Spinal cord (tissue), 10 donors: Measurements from ENCODE around the gene GRM7. TPM values are rescaled to one million over a fixed set of nuclear protein-coding genes. Genes with fewer than 3 reads are reported as not detected.

Experiments
- DNase-seq, 6 donors: peaks; one replicate each; pipeline versions ENCODE4 v3.0.0 to v3.0.0-alpha.2; 2013 to 2015; ENCODE audit warnings: low spot score in 6 of 6, low read depth in 4 of 6
- H3K27ac ChIP-seq: one replicate; pipeline ENCODE4 v1.5.1; 2013; ENCODE audit warnings: low read depth, low read length, control low read depth
- H3K27me3 ChIP-seq: one replicate; pipeline ENCODE4 v1.6.1; 2013; ENCODE audit warnings: low read length; ENCODE audit not compliant: control insufficient read depth, insufficient read depth
- H3K36me3 ChIP-seq: one replicate; pipeline ENCODE4 v1.6.1; 2013; ENCODE audit warnings: low read length; ENCODE audit not compliant: control insufficient read depth, insufficient read depth
- H3K4me1 ChIP-seq: one replicate; pipeline ENCODE4 v1.6.1; 2013; ENCODE audit warnings: low read length; ENCODE audit not compliant: control insufficient read depth, insufficient read depth
- H3K4me3 ChIP-seq: one replicate; pipeline ENCODE4 v1.5.1; 2013; ENCODE audit warnings: low read depth, low read length, control low read depth
- H3K9me3 ChIP-seq: one replicate; pipeline ENCODE4 v1.6.1; 2013; ENCODE audit warnings: low read length; ENCODE audit not compliant: control insufficient read depth, insufficient read depth
- WGBS: methylation state at CpG from one replicate; pipeline ENCODE4 v1.1.5; 2013; ENCODE audit warnings: missing lambda C conversion rate; ENCODE audit not compliant: insufficient coverage; 5-methylcytosine and 5-hydroxymethylcytosine counted together
- polyA plus RNA-seq, 2 donors: library from polyadenylated mRNA; unstranded; fragments of 120-200 nt; gene quantifications; one replicate each; pipeline ENCODE4 v1.2.1, GENCODE V29; 2013; ENCODE audit not compliant: insufficient read length in 2 of 2
- total RNA-seq, 2 donors: library from RNA; depleted of rRNA in 1 of 2; stranded (reverse); fragments of 120-200 nt in 1 of 2; fragments of >200 nt in 1 of 2; gene quantifications; one replicate each; pipeline versions ENCODE4 v1.2.3 to v1.2.4, GENCODE V29; 2013 to 2014
- donor health status: healthy.

The GRM7 gene
- total and polyA plus RNA-seq, 4 donors, result 9.6 to 37.0 (median 30.3) TPM

DNA sequence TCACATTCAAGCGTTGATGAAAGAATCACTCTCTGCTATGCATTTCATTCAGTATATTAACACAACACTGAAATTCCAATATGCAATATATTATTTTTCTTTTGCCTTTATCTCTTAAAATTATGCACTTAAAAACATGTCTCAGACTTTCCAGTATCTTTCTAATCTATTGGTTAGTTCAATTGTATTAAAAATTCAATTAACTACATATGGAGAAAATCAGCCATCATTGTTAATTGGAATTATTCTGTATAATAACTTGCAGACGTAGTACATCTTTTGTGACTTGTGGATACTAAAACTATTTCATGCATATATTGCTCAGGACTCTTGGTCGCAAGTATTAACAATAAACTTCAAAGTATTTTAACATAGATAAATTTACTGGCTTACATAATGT lies 715.6 kb downstream of the GRM7 start:
- Histone ChIP-seq H3K9me3 (no peaks in the 10 kb centered on the region), H3K27me3 (no peaks in the 10 kb centered on the region), H3K36me3 (no peaks in the 10 kb centered on the region), H3K4me1 (no peaks in the 10 kb centered on the region), H3K4me3 (no peak overlapping the region), H3K27ac (no peak overlapping the region)
- WGBS, result no CpG with 5 or more reads among the region's 3 CpGs
- no peak for DNase-seq

- Histone ChIP-seq H3K4me3 (no peak overlapping the region), H3K36me3 (no peaks in the 10 kb centered on the region), H3K27ac (no peak overlapping the region), H3K4me1 (no peaks in the 10 kb centered on the region), H3K27me3 (no peaks in the 10 kb centered on the region), H3K9me3 (no peaks in the 10 kb centered on the region)
- no peak for DNase-seq
- no CpG with 5 or more reads among the region's 1 CpG for WGBS
These were observed 716.6 kb downstream of the GRM7 start for GRCh38 chr3:7577513-7577912.

- H3K9me3 ChIP-seq, result no peaks in the 10 kb centered on the region
- no peaks in the 10 kb centered on the region for H3K36me3 ChIP-seq
- no peaks in the 10 kb centered on the region for H3K4me1 ChIP-seq
- DNase-seq, result no peak
- H3K27ac ChIP-seq, result no peak overlapping the region
- no CpG with 5 or more reads among the region's 1 CpG for WGBS
- no peak overlapping the region for H3K4me3 ChIP-seq
- no peaks in the 10 kb centered on the region for H3K27me3 ChIP-seq
These were observed 720.9 kb downstream of the GRM7 start for GRCh38 chr3:7581831-7582230.

GRCh38 chr3:7585052-7585451 lies 724.1 kb downstream of the GRM7 start:
- Histone ChIP-seq H3K27me3 (no peaks in the 10 kb centered on the region), H3K27ac (no peak overlapping the region), H3K36me3 (no peaks in the 10 kb centered on the region), H3K4me1 (no peaks in the 10 kb centered on the region), H3K9me3 (no peaks in the 10 kb centered on the region), H3K4me3 (no peak overlapping the region)
- peak in 1 of 6 donors; percentile 23 for DNase-seq
- WGBS, result 57% methylated on average over 1 of the region's 3 CpGs

DNA sequence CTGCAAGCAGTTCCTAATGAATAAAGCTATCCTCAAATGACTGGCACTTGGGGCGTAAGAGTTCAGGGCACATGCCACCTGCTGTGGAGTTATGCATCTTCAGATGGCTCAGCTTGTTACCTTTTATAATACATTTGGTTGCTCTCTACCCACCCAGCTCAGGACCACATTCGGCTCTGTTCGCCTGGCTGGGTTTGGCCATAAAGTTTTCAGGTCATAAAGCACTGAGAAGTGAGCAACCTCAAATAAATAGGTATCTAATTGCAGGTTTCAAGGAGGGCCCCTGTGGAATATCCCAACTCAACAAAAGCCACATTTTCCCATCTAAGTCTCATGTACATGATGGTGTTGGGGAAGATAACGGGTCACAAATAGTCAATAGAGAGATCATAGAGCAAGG lies 727.3 kb downstream of the GRM7 start:
- H3K36me3 ChIP-seq, result no peaks in the 10 kb centered on the region
- 100% methylated on average over 1 of the region's 4 CpGs for WGBS
- no peaks in the 10 kb centered on the region for H3K27me3 ChIP-seq
- H3K9me3 ChIP-seq, result no peaks in the 10 kb centered on the region
- no peak overlapping the region for H3K27ac ChIP-seq
- H3K4me1 ChIP-seq, result no peaks in the 10 kb centered on the region
- H3K4me3 ChIP-seq, result no peak overlapping the region
- DNase-seq, result no peak

- no peaks in the 10 kb centered on the region for H3K27me3 ChIP-seq
- H3K4me3 ChIP-seq, result no peak overlapping the region
- H3K36me3 ChIP-seq, result no peaks in the 10 kb centered on the region
- no peak overlapping the region for H3K27ac ChIP-seq
- 81% methylated on average over 2 of the region's 2 CpGs for WGBS
- peak in 1 of 6 donors; percentile 47 for DNase-seq
- H3K9me3 ChIP-seq, result no peaks in the 10 kb centered on the region
- no peaks in the 10 kb centered on the region for H3K4me1 ChIP-seq
These were observed 728.6 kb downstream of the GRM7 start for GRCh38 chr3:7589526-7589925.

- H3K4me1 ChIP-seq, result no peaks in the 10 kb centered on the region
- no peaks in the 10 kb centered on the region for H3K9me3 ChIP-seq
- WGBS, result no CpG with 5 or more reads among the region's 2 CpGs
- H3K36me3 ChIP-seq, result no peaks in the 10 kb centered on the region
- no peak overlapping the region for H3K4me3 ChIP-seq
- no peaks in the 10 kb centered on the region for H3K27me3 ChIP-seq
- no peak for DNase-seq
- H3K27ac ChIP-seq, result no peak overlapping the region
These were observed 741.4 kb downstream of the GRM7 start for GRCh38 chr3:7602297-7602696.

- DNase-seq, result no peak
- WGBS, result no CpG with 5 or more reads among the region's 2 CpGs
- Histone ChIP-seq H3K4me1 (no peaks in the 10 kb centered on the region), H3K9me3 (no peaks in the 10 kb centered on the region), H3K27ac (no peak overlapping the region), H3K27me3 (no peaks in the 10 kb centered on the region), H3K36me3 (no peaks in the 10 kb centered on the region), H3K4me3 (no peak overlapping the region)
These were observed 746.2 kb downstream of the GRM7 start for GRCh38 chr3:7607083-7607482.

DNA sequence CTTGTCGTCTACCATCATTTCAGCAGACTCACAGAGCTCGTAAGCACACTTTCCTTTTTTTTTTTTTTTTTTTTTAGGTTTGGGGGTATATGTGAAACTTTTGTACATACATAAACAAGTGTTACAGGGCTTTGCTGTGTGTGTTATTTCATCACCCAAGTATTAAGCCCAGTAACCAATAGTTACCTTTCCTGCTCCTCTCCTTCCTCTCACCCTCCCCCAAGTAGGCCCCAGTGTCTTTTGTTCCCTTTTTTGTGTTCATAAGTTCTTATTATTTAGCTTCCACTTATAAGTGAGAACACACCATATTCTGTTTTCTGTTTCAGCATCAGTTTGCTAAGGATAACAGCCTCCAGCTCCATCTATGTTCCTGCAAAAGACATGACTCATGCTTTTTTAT lies 746.8 kb downstream of the GRM7 start:
- H3K9me3 ChIP-seq, result no peaks in the 10 kb centered on the region
- H3K4me1 ChIP-seq, result no peaks in the 10 kb centered on the region
- no peak overlapping the region for H3K4me3 ChIP-seq
- H3K36me3 ChIP-seq, result no peaks in the 10 kb centered on the region
- no peaks in the 10 kb centered on the region for H3K27me3 ChIP-seq
- no peak overlapping the region for H3K27ac ChIP-seq
- DNase-seq, result no peak
- WGBS, result no CpG with 5 or more reads among the region's 2 CpGs

DNA sequence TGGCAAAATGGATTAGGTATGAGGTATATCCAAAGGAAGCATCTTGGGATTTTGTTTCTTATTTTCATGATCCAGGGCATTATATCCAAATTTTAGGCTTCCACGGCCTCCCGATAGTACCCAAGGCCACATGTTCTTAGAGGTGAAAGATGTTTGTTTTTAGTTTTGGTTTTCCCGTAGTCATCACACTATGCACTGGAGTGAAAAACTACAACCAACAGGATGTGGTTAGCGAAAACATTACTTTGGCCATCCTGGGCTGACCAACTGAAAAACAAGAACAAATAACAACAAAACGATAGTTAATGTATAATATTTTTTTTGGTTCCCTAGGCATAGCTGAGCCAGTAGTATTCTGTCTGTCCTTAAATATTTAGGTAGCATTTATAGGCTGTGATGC lies 749.7 kb downstream of the GRM7 start:
- no peaks in the 10 kb centered on the region for H3K9me3 ChIP-seq
- WGBS, result no CpG with 5 or more reads among the region's 5 CpGs
- no peak for DNase-seq

More for the DNA sequence above, 749.7 kb downstream of the GRM7 start:
- H3K4me3 ChIP-seq, result no peak overlapping the region
- no peak overlapping the region for H3K27ac ChIP-seq
- H3K4me1 ChIP-seq, result no peaks in the 10 kb centered on the region
- no peaks in the 10 kb centered on the region for H3K36me3 ChIP-seq
- no peaks in the 10 kb centered on the region for H3K27me3 ChIP-seq
